Activated CD8-positive, alpha-beta memory T cell treated with anti-CD3 and anti-CD28 coated beads, Interleukin-2, amount 10 ng/mL, durations not matched to agents 7 days and 5 days (primary cell): ENCODE measurements around the gene TMC4. TPM values are rescaled to one million over a fixed set of nuclear protein-coding genes. Genes with fewer than 3 reads are reported as not detected.

Experiments used
- ATAC-seq: fragments of 150-1000 bp; cut with Tn5 transposase; one replicate; pipeline ENCODE4 v1.10.0; 2021; ENCODE audit warnings: moderate library complexity
- CTCF ChIA-PET: fragments of 350-600 bp; sonication (Branson Sonifier 250); formaldehyde crosslinking; loops from one replicate; lab custom pipeline; 2021; ENCODE audit warnings: antibody characterized with exemption; lab: Charles Lee
- DNase-seq: peaks from one replicate; pipeline ENCODE4 v3.0.0-alpha.2; 2020
- H3K27ac Mint-ChIP-seq: one replicate; pipeline ENCODE4 v1.8.0; 2021; ENCODE audit warnings: mild to moderate bottlenecking, mixed read lengths
- H3K27me3 Mint-ChIP-seq: one replicate; pipeline ENCODE4 v1.8.0; 2021; ENCODE audit warnings: mixed read lengths
- H3K36me3 Mint-ChIP-seq: one replicate; pipeline ENCODE4 v1.8.0; 2021; ENCODE audit warnings: mild to moderate bottlenecking, mixed read lengths
- H3K4me1 Mint-ChIP-seq: one replicate; pipeline ENCODE4 v1.8.0; 2021; ENCODE audit warnings: mixed read lengths
- H3K4me3 Mint-ChIP-seq: one replicate; pipeline ENCODE4 v1.8.0; 2021; ENCODE audit warnings: mild to moderate bottlenecking, moderate library complexity, mixed read lengths
- H3K9me3 Mint-ChIP-seq: one replicate; pipeline ENCODE4 v1.8.0; 2022; ENCODE audit warnings: low read depth, mixed read lengths
- total RNA-seq, 2 experiments: library from RNA; stranded (reverse); gene quantifications; one replicate each; pipeline ENCODE4 v1.2.3, GENCODE V29; 2021

TMC4 gene
- total RNA-seq, 2 experiments from 2014 or later = 0.89 to 1.3 TPM

GRCh38 chr19:54125713-54126112 is 47.2 kb downstream of the TMC4 start:
- CTCF ChIA-PET = no interaction called here
- Mint-ChIP-seq H3K9me3 (no peaks in the 10 kb centered on the region), H3K36me3 (peaks cover 14% of the 10 kb centered on the region), H3K27me3 (no peaks in the 10 kb centered on the region), H3K27ac (no peak overlapping the region), H3K4me3 (no peak overlapping the region), H3K4me1 (no peaks in the 10 kb centered on the region)
- ATAC-seq (no peak), DNase-seq (no peak)

- no peaks in the 10 kb centered on the region for H3K4me1 Mint-ChIP-seq
- H3K4me3 Mint-ChIP-seq = no peak overlapping the region
- ATAC-seq (no peak), DNase-seq (no peak)
- peaks cover 18% of the 10 kb centered on the region for H3K36me3 Mint-ChIP-seq
- H3K9me3 Mint-ChIP-seq = no peaks in the 10 kb centered on the region
- no peaks in the 10 kb centered on the region for H3K27me3 Mint-ChIP-seq
- CTCF ChIA-PET = interaction anchor here (1.0 kb wide), 1 partner anchor 9 kb away, joined by 3 read pairs; no protein-coding TSS in a partner anchor
- H3K27ac Mint-ChIP-seq = no peak overlapping the region
Measured at GRCh38 chr19:54124393-54124792, 48.6 kb downstream of the TMC4 start.

DNA sequence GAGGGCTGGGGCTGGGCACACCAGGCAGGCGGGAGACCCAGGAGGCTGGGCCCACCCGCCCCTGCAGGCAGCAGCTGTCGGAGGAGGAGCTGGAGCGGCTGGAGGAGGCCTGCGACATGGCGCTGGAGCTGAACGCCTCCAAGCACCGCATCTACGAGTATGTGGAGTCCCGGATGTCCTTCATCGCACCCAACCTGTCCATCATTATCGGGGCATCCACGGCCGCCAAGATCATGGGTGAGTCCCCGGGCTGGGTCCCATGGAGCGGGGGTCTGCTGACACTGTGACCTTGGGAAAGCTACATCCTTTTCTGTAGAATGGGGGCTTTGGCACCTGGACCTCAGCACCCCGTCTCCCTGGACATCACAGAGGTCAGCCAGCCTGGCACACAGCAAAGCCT is 49.3 kb downstream of the TMC4 start:
- Mint-ChIP-seq H3K27ac (no peak overlapping the region), H3K27me3 (no peaks in the 10 kb centered on the region), H3K4me1 (no peaks in the 10 kb centered on the region), H3K4me3 (no peak overlapping the region), H3K9me3 (no peaks in the 10 kb centered on the region), H3K36me3 (peaks cover 18% of the 10 kb centered on the region)
- DNase-seq (no peak), ATAC-seq (no peak)
- CTCF ChIA-PET = interaction anchor here (1.0 kb wide), 1 partner anchor 9 kb away, joined by 3 read pairs; no protein-coding TSS in a partner anchor

DNA sequence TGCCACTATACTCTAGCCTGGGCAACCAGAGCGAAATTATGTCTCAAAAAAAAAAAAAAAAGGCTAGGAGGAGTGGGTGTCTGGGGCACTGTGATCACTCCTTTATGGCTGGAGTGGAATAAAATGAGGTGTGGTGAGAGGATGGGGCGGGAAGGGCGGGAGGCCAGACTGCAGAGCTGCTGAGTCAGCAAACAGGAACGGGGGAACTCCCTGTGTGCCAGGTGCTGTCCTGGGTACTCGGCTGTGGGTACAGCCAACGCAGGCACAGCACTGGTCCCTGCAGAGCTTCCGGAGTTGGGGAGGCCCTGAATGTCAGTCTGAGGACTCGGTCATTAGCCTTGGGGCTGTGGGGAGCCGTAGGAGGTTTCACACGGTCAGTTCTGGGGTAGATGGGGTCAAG is 51.7 kb downstream of the TMC4 start:
- CTCF ChIA-PET = no interaction called here
- H3K9me3 Mint-ChIP-seq = no peaks in the 10 kb centered on the region
- no peak overlapping the region for H3K4me3 Mint-ChIP-seq
- peaks cover 12% of the 10 kb centered on the region for H3K4me1 Mint-ChIP-seq
- ATAC-seq (no peak), DNase-seq (no peak)
- peaks cover 16% of the 10 kb centered on the region for H3K36me3 Mint-ChIP-seq
- no peak overlapping the region for H3K27ac Mint-ChIP-seq
- no peaks in the 10 kb centered on the region for H3K27me3 Mint-ChIP-seq

DNA sequence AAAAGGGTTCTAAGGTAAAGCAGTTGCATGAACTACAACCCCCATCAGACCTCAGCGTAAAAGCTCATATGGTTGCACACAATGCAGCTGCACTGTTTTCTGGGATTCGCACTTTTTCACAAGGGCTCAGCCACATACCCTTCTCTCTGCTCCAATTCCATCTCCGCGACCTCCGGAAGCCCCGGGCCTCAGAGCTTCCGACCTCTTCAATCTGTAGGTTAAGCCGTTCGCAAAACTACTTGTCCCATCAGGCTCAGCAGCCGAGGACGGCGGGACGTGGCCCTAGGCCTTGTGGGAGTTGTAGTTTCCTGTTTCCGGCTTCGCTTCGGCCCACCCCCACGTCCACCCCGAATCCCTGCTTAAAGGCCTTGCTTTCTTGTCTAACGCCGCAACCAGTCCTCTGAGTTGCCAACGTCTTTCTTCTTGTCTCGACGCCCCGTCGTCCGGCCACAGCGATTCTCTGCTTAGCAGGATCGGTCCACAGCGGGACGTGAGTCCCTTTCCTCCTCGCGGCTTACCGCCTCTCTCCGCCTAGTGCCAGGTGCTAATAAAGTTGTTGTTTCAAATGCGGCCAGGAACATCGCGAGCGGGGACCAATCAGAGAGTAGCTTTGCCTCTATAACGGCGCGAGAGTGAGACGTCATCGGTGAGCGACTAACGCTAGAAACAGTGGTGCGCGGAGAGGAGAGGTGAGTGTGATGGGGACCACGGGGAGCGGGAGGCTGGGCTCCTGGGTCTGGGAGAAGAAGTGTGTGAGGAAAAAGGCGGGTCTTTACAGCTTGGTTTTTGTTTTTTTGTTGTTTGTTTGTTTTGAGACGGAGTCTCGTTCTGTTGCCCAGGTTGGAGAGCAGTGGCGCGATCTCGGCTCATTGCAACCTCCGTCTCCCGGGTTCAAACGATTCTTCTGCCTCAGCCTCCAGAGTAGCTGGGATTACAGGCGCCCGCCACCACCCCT is 57.6 kb downstream of the TMC4 start, which contains the start of the genes PRPF31 and TFPT:
PRPF31 (plus strand) TSS at position 646 of the 955 bp plus-strand sequence. CDS start 2,525 bp downstream, outside the sequence.
TFPT (minus strand) TSS at position 549 of the 955 bp plus-strand sequence; CDS start at position 161, 388 bp downstream.
- H3K4me3 Mint-ChIP-seq = peak within 1 kb of the TSS; percentile 93
- H3K4me1 Mint-ChIP-seq = peaks cover 33% of the 10 kb centered on the region
- no peaks in the 10 kb centered on the region for H3K9me3 Mint-ChIP-seq
- H3K27ac Mint-ChIP-seq = peak within 1 kb of the TSS; percentile 96
- ATAC-seq (peak; percentile 91), DNase-seq (peak; percentile 98)
- CTCF ChIA-PET = interaction anchor here (0.7 to 2.6 kb wide), 7 partner anchors 11 to 233 kb away, joined by 3 to 9 read pairs (median 6); partner anchors contain the start of genes CNOT3, LENG1, MBOAT7 and NDUFA3
- no peaks in the 10 kb centered on the region for H3K27me3 Mint-ChIP-seq
- peaks cover 24% of the 10 kb centered on the region for H3K36me3 Mint-ChIP-seq

- CTCF ChIA-PET = interaction anchor here (0.7 to 2.6 kb wide), 6 partner anchors 12 to 232 kb away, joined by 3 to 9 read pairs (median 6); partner anchors contain the start of genes CNOT3, LENG1, MBOAT7 and NDUFA3
- H3K4me1 Mint-ChIP-seq = peaks cover 34% of the 10 kb centered on the region
- peak; percentile 62 for ATAC-seq
- DNase-seq = peak; percentile 87
- H3K27me3 Mint-ChIP-seq = no peaks in the 10 kb centered on the region
- H3K4me3 Mint-ChIP-seq = peak overlapping the region; percentile 93
- H3K36me3 Mint-ChIP-seq = peaks cover 26% of the 10 kb centered on the region
- H3K9me3 Mint-ChIP-seq = no peaks in the 10 kb centered on the region
- H3K27ac Mint-ChIP-seq = peak overlapping the region; percentile 96
Measured at GRCh38 chr19:54114340-54115108, 58.4 kb downstream of the TMC4 start.

Other genes starting within 250 kb of the TMC4 start
- not detected for gene CACNG8, start 210.2 kb downstream of the TMC4 start, total RNA-seq
- not detected for gene CACNG6, start 181.5 kb downstream of the TMC4 start, total RNA-seq
- gene VSTM1, start 109.3 kb downstream of the TMC4 start, total RNA-seq = not detected
- gene TARM1, start 91.8 kb downstream of the TMC4 start, total RNA-seq = not detected
- gene OSCAR, start 72.4 kb downstream of the TMC4 start, total RNA-seq = under 1 TPM; 0.44 to 0.47 TPM
- 100 to 1,000 TPM; 121 to 127 TPM for gene NDUFA3, start 70.3 kb downstream of the TMC4 start, total RNA-seq
- gene TFPT, start 57.5 kb downstream of the TMC4 start, total RNA-seq = 10 to 100 TPM; 49.4 to 50.5 TPM
- gene PRPF31, start 57.4 kb downstream of the TMC4 start, total RNA-seq = 10 to 100 TPM; 63.6 to 89.0 TPM
- gene CNOT3, start 35.4 kb downstream of the TMC4 start, total RNA-seq = 10 to 100 TPM; 67.5 to 83.1 TPM
- gene LENG1, start 13.4 kb downstream of the TMC4 start, total RNA-seq = 1 to 10 TPM; 8.0 to 8.6 TPM
- 10 to 100 TPM; 54.7 to 76.3 TPM for gene MBOAT7, start 16.4 kb upstream of the TMC4 start, total RNA-seq
- gene TSEN34, start 18.1 kb upstream of the TMC4 start, total RNA-seq = 10 to 100 TPM; 11.4 to 13.5 TPM
- 1,000 to 10,000 TPM; 1,212 to 1,220 TPM for gene RPS9, start 27.7 kb upstream of the TMC4 start, total RNA-seq
- gene LILRB3, start 49.8 kb upstream of the TMC4 start, total RNA-seq = under 1 TPM in 1 of 2 experiments, not detected in 1; 0.35 TPM
- gene LILRA6, start 69.6 kb upstream of the TMC4 start, total RNA-seq = not detected
- not detected for gene LILRB5, start 84.1 kb upstream of the TMC4 start, total RNA-seq
- not detected for gene LILRB2, start 108.0 kb upstream of the TMC4 start, total RNA-seq
- not detected for gene LILRA5, start 140.0 kb upstream of the TMC4 start, total RNA-seq
- gene LILRA4, start 166.0 kb upstream of the TMC4 start, total RNA-seq = not detected
- 10 to 100 TPM; 64.1 to 71.6 TPM for gene LAIR1, start 191.8 kb upstream of the TMC4 start, total RNA-seq
- gene TTYH1, start 242.3 kb upstream of the TMC4 start, total RNA-seq = 1 to 10 TPM in 1 of 2 experiments, under 1 TPM in 1; 0.93 to 1.2 TPM